Sigmoid colon (tissue), 7 donors: ENCODE results near the gene DMPK. TPM values are rescaled to one million over a fixed set of nuclear protein-coding genes. Genes with fewer than 3 reads are reported as not detected.
"Not testable (repeated sequence)": the region's sequence is repeated elsewhere in the genome, so short reads cannot be mapped to it uniquely, and the experiment has no call there.

Experiments used
- DNase-seq: peaks from one replicate; pipeline ENCODE4 v3.0.0-alpha.2; 2019
- H3K27ac ChIP-seq, 4 donors: fragments of 200-600 bp; sonication (generic); one replicate each; pipeline ENCODE4 v1.5.1; 2016 to 2019; ENCODE audit warnings: mild to moderate bottlenecking in 1 of 4
- H3K27me3 ChIP-seq, 3 donors: fragments of 200-600 bp; sonication (generic); one replicate each; pipeline ENCODE4 v1.5.1; 2019; ENCODE audit warnings: mild to moderate bottlenecking in 1 of 3
- H3K36me3 ChIP-seq, 4 donors: fragments of 200-600 bp; sonication (generic); one replicate each; pipeline ENCODE4 v1.5.1; 2016 to 2019
- H3K4me1 ChIP-seq, 4 donors: fragments of 200-600 bp; sonication (generic); one replicate each; pipeline ENCODE4 v1.5.1; 2017 to 2019
- H3K4me3 ChIP-seq, 4 donors: fragments of 200-600 bp; sonication (generic); one replicate each; pipeline ENCODE4 v1.5.1; 2017 to 2019; ENCODE audit warnings: mild to moderate bottlenecking in 2 of 4, moderate library complexity in 1 of 4
- H3K9me3 ChIP-seq, 4 donors: fragments of 200-600 bp in 3 of 4; sonication (generic) in 3 of 4; one replicate each; pipeline versions ENCODE4 v1.5.1 to v1.6.1; 2013 to 2019
- CTCF ChIP-seq, 4 experiments: fragments of 450-650 bp in 3 of 4; fragments of 200-600 bp in 1 of 4; IDR thresholded peaks; one replicate each; pipeline ENCODE4 v1.5.1; 2016 to 2019; ENCODE audit warnings: antibody characterized with exemption in 4 of 4, mild to moderate bottlenecking in 3 of 4, moderate library complexity in 2 of 4
- EP300 ChIP-seq, 4 donors: sonication (generic); formaldehyde crosslinking; IDR thresholded peaks; one replicate each; pipeline ENCODE4 v1.6.1; 2017; ENCODE audit warnings: antibody characterized with exemption in 4 of 4
- POLR2A ChIP-seq, 2 donors: fragments of 450-650 bp; IDR thresholded peaks; one replicate each; pipeline ENCODE4 v1.6.1; 2016; ENCODE audit warnings: antibody characterized with exemption in 2 of 2, mild to moderate bottlenecking in 2 of 2, moderate library complexity in 2 of 2
- POLR2AphosphoS5 ChIP-seq, 4 donors: sonication (generic); formaldehyde crosslinking; IDR thresholded peaks; one replicate each; pipeline ENCODE4 v1.6.1; 2017; ENCODE audit warnings: antibody characterized with exemption in 4 of 4
- WGBS, 2 donors: extraction: QIAGEN DNeasy Blood & Tissue Kit; methylation state at CpG; one replicate each; pipeline ENCODE4 v1.1.7; 2013; 5-methylcytosine and 5-hydroxymethylcytosine counted together
- intact Hi-C: fragments of 100-400 bp; cut with DNase I; formaldehyde crosslinking; loops from one replicate; pipeline ENCODE4 v1.15.1; 2023
- polyA plus RNA-seq, 3 donors: library from polyadenylated mRNA; stranded (reverse); fragments of 200-250 nt; gene quantifications; one replicate each; pipeline ENCODE4 v1.2.3, GENCODE V29; 2013
- total RNA-seq, 4 donors: library from RNA; depleted of rRNA; stranded (reverse); fragments of >200 nt; gene quantifications; one replicate each; pipeline ENCODE4 v1.1.0, GENCODE V29; 2016
- donor health status: healthy with polysubstance abuse.
- donor health status: Bipolar disorder and iron deficiency.
- donor health status: healthy.

DMPK gene
- total and polyA plus RNA-seq, 7 donors: 7.2 to 219 (median 62.2) TPM

- Histone ChIP-seq H3K4me1 (no peaks in the 10 kb centered on the region), H3K27me3 (no peaks in the 10 kb centered on the region), H3K27ac (no peak overlapping the region), H3K4me3 (no peak overlapping the region), H3K9me3 (no peaks in the 10 kb centered on the region), H3K36me3 (no peaks in the 10 kb centered on the region)
- TF ChIP-seq EP300 (IDR thresholded peaks at IDR 0.05): no peak
- TF ChIP-seq POLR2A (IDR thresholded peaks at IDR 0.05): no peak
- no peak for TF ChIP-seq POLR2AphosphoS5 (IDR thresholded peaks at IDR 0.05)
- TF ChIP-seq CTCF (IDR thresholded peaks at IDR 0.05): no peak
- DNase-seq: no peak
- intact Hi-C loops: no loop called here
- WGBS, 2 donors: 79 to 86% methylated on average over 9 of the region's 9 CpGs
These were observed 24.6 kb downstream of the DMPK start for GRCh38 chr19:45757695-45758094.

GRCh38 chr19:45754323-45754722, 28.0 kb downstream of the DMPK start:
- DNase-seq: no peak
- Histone ChIP-seq H3K4me3 (no peak overlapping the region), H3K36me3 (no peaks in the 10 kb centered on the region), H3K9me3 (no peaks in the 10 kb centered on the region), H3K27ac (no peak overlapping the region), H3K27me3 (no peaks in the 10 kb centered on the region), H3K4me1 (no peaks in the 10 kb centered on the region)
- no peak for TF ChIP-seq POLR2AphosphoS5 (IDR thresholded peaks at IDR 0.05)
- TF ChIP-seq EP300 (IDR thresholded peaks at IDR 0.05): no peak
- no peak for TF ChIP-seq POLR2A (IDR thresholded peaks at IDR 0.05)
- no peak for TF ChIP-seq CTCF (IDR thresholded peaks at IDR 0.05)
- 95 to 96% methylated on average over 8 of the region's 8 CpGs for WGBS, 2 donors
- intact Hi-C loops: no loop called here

GRCh38 chr19:45753548-45753947, 28.7 kb downstream of the DMPK start:
- intact Hi-C loops: no loop called here
- Histone ChIP-seq H3K36me3 (no peaks in the 10 kb centered on the region), H3K4me1 (no peaks in the 10 kb centered on the region), H3K27ac (no peak overlapping the region), H3K9me3 (no peaks in the 10 kb centered on the region), H3K4me3 (no peak overlapping the region), H3K27me3 (no peaks in the 10 kb centered on the region)
- no peak for DNase-seq
- WGBS, 2 donors: 68 to 75% methylated on average over 6 of the region's 6 CpGs
- TF ChIP-seq EP300 (IDR thresholded peaks at IDR 0.05) (no peak), POLR2A (IDR thresholded peaks at IDR 0.05) (no peak), POLR2AphosphoS5 (IDR thresholded peaks at IDR 0.05) (no peak), CTCF (IDR thresholded peaks at IDR 0.05) (no peak)

- Histone ChIP-seq H3K4me3 (no peak overlapping the region), H3K27me3 (no peaks in the 10 kb centered on the region), H3K27ac (no peak overlapping the region), H3K36me3 (no peaks in the 10 kb centered on the region), H3K4me1 (no peaks in the 10 kb centered on the region), H3K9me3 (no peaks in the 10 kb centered on the region)
- DNase-seq: no peak
- intact Hi-C loops: no loop called here
- no peak for TF ChIP-seq POLR2AphosphoS5 (IDR thresholded peaks at IDR 0.05)
- no peak for TF ChIP-seq CTCF (IDR thresholded peaks at IDR 0.05)
- TF ChIP-seq EP300 (IDR thresholded peaks at IDR 0.05): no peak
- 94 to 95% methylated on average over 12 of the region's 12 CpGs for WGBS, 2 donors
These were observed 29.7 kb downstream of the DMPK start for GRCh38 chr19:45752639-45753038.

- WGBS, 2 donors: 91 to 92% methylated on average over 10 of the region's 10 CpGs
- intact Hi-C loops, H3K27ac ChIP-seq, H3K4me3 ChIP-seq, H3K27me3 ChIP-seq, DNase-seq, H3K9me3 ChIP-seq, H3K4me1 ChIP-seq, H3K36me3 ChIP-seq: not testable (repeated sequence)
These were observed 30.8 kb downstream of the DMPK start for GRCh38 chr19:45751483-45751882.
